DMS153 (cell line): ENCODE data around the gene CPLANE1.
"Not testable (repeated sequence)": the region's sequence is repeated elsewhere in the genome, so short reads cannot be mapped to it uniquely, and the experiment has no call there.

Experiments used
- DNase-seq: peaks from one replicate; lab custom pipeline; 2025; lab: John Stamatoyannopoulos, UW

The CPLANE1 gene

GRCh38 chr5:37121027-37121426, 128.1 kb downstream of the CPLANE1 start:
- DNase-seq = no peak

- no peak for DNase-seq
Observed at GRCh38 chr5:37120270-37120669, 128.9 kb downstream of the CPLANE1 start.

- DNase-seq = no peak
Observed at GRCh38 chr5:37116359-37116758, 132.8 kb downstream of the CPLANE1 start.

- no peak for DNase-seq
Observed at GRCh38 chr5:37112383-37112991, 136.7 kb downstream of the CPLANE1 start.

- DNase-seq = no peak
Observed at GRCh38 chr5:37111426-37112382, 137.5 kb downstream of the CPLANE1 start.

GRCh38 chr5:37110135-37110534, 139.0 kb downstream of the CPLANE1 start:
- DNase-seq = no peak

GRCh38 chr5:37109338-37109737, 139.8 kb downstream of the CPLANE1 start:
- DNase-seq = no peak

GRCh38 chr5:37103302-37103701, 145.9 kb downstream of the CPLANE1 start:
- no peak for DNase-seq

- DNase-seq = not testable (repeated sequence)
Observed at GRCh38 chr5:37099267-37099666, 149.9 kb downstream of the CPLANE1 start.

- not testable (repeated sequence) for DNase-seq
Observed at GRCh38 chr5:37093795-37094194, 155.4 kb downstream of the CPLANE1 start.

GRCh38 chr5:37090781-37091180, 158.4 kb downstream of the CPLANE1 start:
- no peak for DNase-seq

GRCh38 chr5:37090123-37090726, 159.0 kb downstream of the CPLANE1 start:
- no peak for DNase-seq

GRCh38 chr5:37088009-37088408, 161.2 kb downstream of the CPLANE1 start:
- no peak for DNase-seq

- DNase-seq = no peak
Observed at GRCh38 chr5:37086466-37087173, 162.6 kb downstream of the CPLANE1 start.

- not testable (repeated sequence) for DNase-seq
Observed at GRCh38 chr5:37086026-37086425, 163.2 kb downstream of the CPLANE1 start.

- not testable (repeated sequence) for DNase-seq
Observed at GRCh38 chr5:37082977-37083376, 166.2 kb downstream of the CPLANE1 start.

GRCh38 chr5:37080697-37081096, 168.5 kb downstream of the CPLANE1 start:
- no peak for DNase-seq

GRCh38 chr5:37077146-37077545, 172.0 kb downstream of the CPLANE1 start:
- no peak for DNase-seq

- DNase-seq = no peak
Observed at GRCh38 chr5:37075399-37075950, 173.7 kb downstream of the CPLANE1 start.

- DNase-seq = no peak
Observed at GRCh38 chr5:37071901-37072581, 177.1 kb downstream of the CPLANE1 start.

GRCh38 chr5:37071487-37071886, 177.7 kb downstream of the CPLANE1 start:
- no peak for DNase-seq
